Measurements from ENCODE around the gene UBN2.
A peak's percentile ranks its signal among the peaks of the same experiment; 100 is the strongest.
"Not testable (repeated sequence)": the region's sequence is repeated elsewhere in the genome, so short reads cannot be mapped to it uniquely, and the experiment has no call there.

UBN2 gene

GRCh38 chr7:139224219-139224618 lies 6.8 kb upstream of the UBN2 start:
- no peak for DNase-seq (ENCODE audit: low read depth)
- TF ChIP-seq CTCF (IDR thresholded peaks at IDR 0.05; ENCODE audit: low read length, missing control alignments): no peak
- H3K4me3 ChIP-seq (replicated peaks; ENCODE audit: low read depth, low read length): no peak overlapping the region

- not testable (repeated sequence) for DNase-seq (ENCODE audit: low read depth)
Measured at GRCh38 chr7:139224836-139225235, 6.2 kb upstream of the UBN2 start.

GRCh38 chr7:139225286-139226157 lies 5.5 kb upstream of the UBN2 start:
- not testable (repeated sequence) for H3K4me3 ChIP-seq (replicated peaks; ENCODE audit: low read depth, low read length); DNase-seq (ENCODE audit: low read depth)

More at GRCh38 chr7:139224836-139225235, 6.2 kb upstream of the UBN2 start:
- not testable (repeated sequence) for H3K4me3 ChIP-seq (replicated peaks; ENCODE audit: low read depth, low read length)

GRCh38 chr7:139226158-139226515 lies 4.9 kb upstream of the UBN2 start:
- DNase-seq (ENCODE audit: low read depth); H3K4me3 ChIP-seq (replicated peaks; ENCODE audit: low read depth, low read length): not testable (repeated sequence)

- not testable (repeated sequence) for DNase-seq (ENCODE audit: low read depth); H3K4me3 ChIP-seq (replicated peaks; ENCODE audit: low read depth, low read length)
Measured at GRCh38 chr7:139226988-139227488, 4.0 kb upstream of the UBN2 start.

GRCh38 chr7:139230023-139230422 lies 1.0 kb upstream of the UBN2 start:
- peak overlapping the region; percentile 92 for H3K4me3 ChIP-seq (replicated peaks; ENCODE audit: low read depth, low read length)
- DNase-seq (ENCODE audit: low read depth): no peak
- no peak for TF ChIP-seq CTCF (IDR thresholded peaks at IDR 0.05; ENCODE audit: low read length, missing control alignments)

GRCh38 chr7:139230484-139230773 lies 608 bp upstream of the UBN2 start:
- peak overlapping the region; percentile 92 for H3K4me3 ChIP-seq (replicated peaks; ENCODE audit: low read depth, low read length)
- DNase-seq (ENCODE audit: low read depth): no peak
- TF ChIP-seq CTCF (IDR thresholded peaks at IDR 0.05; ENCODE audit: low read length, missing control alignments): no peak

GRCh38 chr7:139231513-139232376 lies 708 bp downstream of the UBN2 start:
- H3K4me3 ChIP-seq (replicated peaks; ENCODE audit: low read depth, low read length): peak overlapping the region; percentile 92
- no peak for TF ChIP-seq CTCF (IDR thresholded peaks at IDR 0.05; ENCODE audit: low read length, missing control alignments)
- peak; percentile 42 for DNase-seq (ENCODE audit: low read depth)

GRCh38 chr7:139232377-139232717 lies 1.3 kb downstream of the UBN2 start:
- no peak for DNase-seq (ENCODE audit: low read depth)
- H3K4me3 ChIP-seq (replicated peaks; ENCODE audit: low read depth, low read length): peak overlapping the region; percentile 92
- TF ChIP-seq CTCF (IDR thresholded peaks at IDR 0.05; ENCODE audit: low read length, missing control alignments): no peak
